Measurements from ENCODE around the gene RETREG3.

DNA sequence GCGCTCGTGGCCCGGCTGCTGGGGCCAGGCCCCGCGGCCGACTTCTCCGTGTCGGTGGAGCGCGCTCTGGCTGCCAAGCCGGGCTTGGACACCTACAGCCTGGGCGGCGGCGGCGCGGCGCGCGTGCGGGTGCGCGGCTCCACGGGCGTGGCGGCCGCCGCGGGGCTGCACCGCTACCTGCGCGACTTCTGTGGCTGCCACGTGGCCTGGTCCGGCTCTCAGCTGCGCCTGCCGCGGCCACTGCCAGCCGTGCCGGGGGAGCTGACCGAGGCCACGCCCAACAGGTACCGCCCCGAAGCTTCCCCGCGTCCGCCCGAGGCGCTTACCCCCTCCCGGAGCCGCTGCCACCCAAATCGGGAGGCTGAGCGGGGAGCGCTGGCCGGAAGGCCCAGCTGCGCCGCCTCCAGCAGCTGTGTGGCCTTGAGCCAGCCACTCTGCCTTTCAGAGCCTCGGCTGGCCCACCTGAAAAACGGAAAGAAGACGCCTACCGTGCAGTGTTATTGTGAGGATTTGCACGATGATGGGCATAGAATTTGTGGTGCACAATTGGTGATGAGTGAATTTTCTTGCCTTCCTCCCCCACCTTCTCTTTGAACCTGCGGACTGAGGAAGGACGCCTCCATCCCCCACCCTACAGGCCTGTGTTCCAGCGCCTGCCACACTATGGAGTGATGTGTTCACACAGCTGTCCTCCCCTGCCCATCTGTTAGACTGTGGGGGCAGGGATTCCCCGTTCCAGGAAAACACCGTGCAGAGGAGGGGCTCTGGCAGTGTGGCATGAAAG is 72.6 kb downstream of the RETREG3 start:
- TF ChIP-seq, protein P1, sequence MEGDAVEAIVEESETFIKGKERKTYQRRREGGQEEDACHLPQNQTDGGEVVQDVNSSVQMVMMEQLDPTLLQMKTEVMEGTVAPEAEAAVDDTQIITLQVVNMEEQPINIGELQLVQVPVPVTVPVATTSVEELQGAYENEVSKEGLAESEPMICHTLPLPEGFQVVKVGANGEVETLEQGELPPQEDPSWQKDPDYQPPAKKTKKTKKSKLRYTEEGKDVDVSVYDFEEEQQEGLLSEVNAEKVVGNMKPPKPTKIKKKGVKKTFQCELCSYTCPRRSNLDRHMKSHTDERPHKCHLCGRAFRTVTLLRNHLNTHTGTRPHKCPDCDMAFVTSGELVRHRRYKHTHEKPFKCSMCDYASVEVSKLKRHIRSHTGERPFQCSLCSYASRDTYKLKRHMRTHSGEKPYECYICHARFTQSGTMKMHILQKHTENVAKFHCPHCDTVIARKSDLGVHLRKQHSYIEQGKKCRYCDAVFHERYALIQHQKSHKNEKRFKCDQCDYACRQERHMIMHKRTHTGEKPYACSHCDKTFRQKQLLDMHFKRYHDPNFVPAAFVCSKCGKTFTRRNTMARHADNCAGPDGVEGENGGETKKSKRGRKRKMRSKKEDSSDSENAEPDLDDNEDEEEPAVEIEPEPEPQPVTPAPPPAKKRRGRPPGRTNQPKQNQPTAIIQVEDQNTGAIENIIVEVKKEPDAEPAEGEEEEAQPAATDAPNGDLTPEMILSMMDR (IDR thresholded peaks at IDR 0.05), result no peak
- TF ChIP-seq POLR2A (IDR thresholded peaks at IDR 0.05; ENCODE audit: low read length) (peak; percentile 68), MAZ (IDR thresholded peaks at IDR 0.05; ENCODE audit: borderline replicate concordance, low read depth, low read length) (no peak), FOSL2 (IDR thresholded peaks at IDR 0.05) (no peak), FOSL2 (CRISPR knock-in tag; IDR thresholded peaks at IDR 0.05) (no peak), HDAC2 (IDR thresholded peaks at IDR 0.05) (no peak), CEBPB (IDR thresholded peaks at IDR 0.05) (no peak)
